ENCODE results near the gene FAM199X. TPM values are rescaled to one million over a fixed set of nuclear protein-coding genes. Genes with fewer than 3 reads are reported as not detected.

FAM199X gene
- total and polyA plus RNA-seq, 4 experiments from 2014 or later, result 7.1 to 19.9 (median 14.9) TPM

DNA sequence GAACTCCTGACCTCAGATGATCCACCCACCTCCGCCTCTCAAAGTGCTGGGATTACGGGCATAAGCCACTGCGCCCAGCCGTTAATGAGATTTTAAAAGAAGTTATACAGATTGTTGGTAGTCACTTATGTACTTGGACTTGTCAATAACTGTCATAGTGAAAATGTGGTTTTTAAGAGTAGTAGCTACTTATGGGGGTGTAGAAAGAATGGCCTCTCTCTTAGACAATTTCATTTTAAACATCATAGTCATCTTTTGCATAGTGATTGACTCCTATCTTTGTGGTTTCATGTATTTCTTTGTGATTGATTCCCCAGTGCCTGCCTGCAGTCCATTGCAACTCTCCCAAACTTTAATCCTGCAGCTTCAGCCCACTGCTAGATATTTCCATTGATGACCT lies 17.4 kb downstream of the FAM199X start:
- H3K36me3 Mint-ChIP-seq, result peaks cover 10 to 40% of the 10 kb centered on the region in 2 donors
- H3K4me1 ChIP-seq (ENCODE audit: insufficient read depth, low read length), result no peaks in the 10 kb centered on the region
- intact Hi-C loops (cut with micrococcal nuclease), result no loop called here
- no peaks in the 10 kb centered on the region for H3K27me3 Mint-ChIP-seq
- DNase-seq, result no peak
- peaks cover 7% of the 10 kb centered on the region for H3K36me3 ChIP-seq (ENCODE audit: insufficient read depth, low read length)
- ChIA-PET CTCF (ENCODE audit: partially characterized antibody) (interaction anchor here (0.9 kb wide), 1 partner anchor 8 kb away, joined by 3 read pairs; no protein-coding TSS in a partner anchor), POLR2A (ENCODE audit: partially characterized antibody) (no interaction called here)
- H3K9me3 Mint-ChIP-seq, result no peaks in the 10 kb centered on the region
- no peak overlapping the region for H3K4me3 ChIP-seq (ENCODE audit: low read length in 2 of 2)
- peaks cover 11 to 20% (median 14%) of the 10 kb centered on the region in 4 donors for H3K4me1 Mint-ChIP-seq
- H3K27ac ChIP-seq (ENCODE audit: low read depth, low read length), result no peak overlapping the region
- H3K27me3 ChIP-seq (ENCODE audit: insufficient read depth, low read length), result no peaks in the 10 kb centered on the region
- no peak overlapping the region for H3K4me3 Mint-ChIP-seq
- H3K9me3 ChIP-seq (ENCODE audit: control insufficient read depth in 1 of 2, low read length in 2 of 2), result no peaks in the 10 kb centered on the region
- H3K27ac Mint-ChIP-seq, result peak overlapping the region in 1 of 7 donors; percentile 5

DNA sequence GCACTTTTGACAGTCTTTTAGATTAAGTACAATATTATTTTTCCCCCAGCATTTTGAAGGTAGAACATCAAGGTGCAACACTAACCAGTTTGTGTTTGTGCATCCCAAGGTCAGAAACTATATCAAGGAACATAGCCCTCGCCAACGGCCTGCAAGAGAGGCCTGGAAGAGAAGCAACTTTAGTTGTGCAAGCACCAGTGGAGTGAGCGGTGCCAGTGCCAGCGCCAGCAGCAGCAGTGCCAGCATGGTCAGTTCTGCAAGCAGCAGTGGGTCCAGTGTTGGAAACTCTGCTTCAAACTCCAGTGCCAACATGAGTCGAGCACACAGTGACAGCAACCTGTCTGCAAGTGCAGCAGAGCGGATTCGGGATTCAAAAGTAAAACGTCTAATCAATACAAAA lies 21.7 kb downstream of the FAM199X start:
- CTCF ChIA-PET (ENCODE audit: partially characterized antibody), result no interaction called here
- Histone ChIP-seq H3K4me1 (ENCODE audit: insufficient read depth, low read length) (no peaks in the 10 kb centered on the region), H3K4me3 (ENCODE audit: low read length in 2 of 2) (no peak overlapping the region), H3K27me3 (ENCODE audit: insufficient read depth, low read length) (no peaks in the 10 kb centered on the region), H3K36me3 (ENCODE audit: insufficient read depth, low read length) (peaks cover 19% of the 10 kb centered on the region), H3K27ac (ENCODE audit: low read depth, low read length) (no peak overlapping the region), H3K9me3 (ENCODE audit: control insufficient read depth in 1 of 2, low read length in 2 of 2) (no peaks in the 10 kb centered on the region)
- intact Hi-C loops (cut with micrococcal nuclease), result no loop called here
- H3K4me3 Mint-ChIP-seq, result no peak overlapping the region
- no peaks in the 10 kb centered on the region for H3K9me3 Mint-ChIP-seq
- peaks cover 13 to 49% of the 10 kb centered on the region in 2 donors for H3K36me3 Mint-ChIP-seq
- no peak for DNase-seq
- POLR2A ChIA-PET (ENCODE audit: partially characterized antibody), result no interaction called here
- H3K4me1 Mint-ChIP-seq, result peaks cover 3 to 6% (median 4%) of the 10 kb centered on the region in 4 donors
- no peaks in the 10 kb centered on the region for H3K27me3 Mint-ChIP-seq
- H3K27ac Mint-ChIP-seq, result no peak overlapping the region

DNA sequence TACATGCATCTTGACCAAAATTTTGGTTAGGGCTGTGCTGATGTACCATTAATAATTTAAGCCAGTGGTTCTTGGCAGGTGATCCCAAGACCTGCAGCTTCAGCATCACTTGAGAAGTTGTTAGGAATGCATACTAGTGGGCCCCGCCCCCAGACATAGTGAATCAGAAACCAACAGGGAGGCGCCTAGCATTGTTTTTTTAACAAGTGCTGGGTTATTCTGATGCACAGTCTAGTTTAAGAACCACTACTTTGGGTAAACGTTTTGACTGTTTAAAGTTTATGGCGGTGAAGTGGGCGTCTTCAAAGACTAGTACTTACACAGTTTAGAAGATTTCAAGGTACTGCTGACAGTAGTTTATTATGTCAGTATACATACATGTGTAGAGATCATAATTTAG lies 23.6 kb downstream of the FAM199X start:
- H3K27me3 Mint-ChIP-seq, result no peaks in the 10 kb centered on the region
- CTCF ChIA-PET (ENCODE audit: partially characterized antibody), result interaction anchor here (1.1 kb wide), 1 partner anchor 9 kb away, joined by 3 read pairs; no protein-coding TSS in a partner anchor
- Histone ChIP-seq H3K27me3 (ENCODE audit: insufficient read depth, low read length) (no peaks in the 10 kb centered on the region), H3K4me3 (ENCODE audit: low read length in 2 of 2) (no peak overlapping the region), H3K9me3 (ENCODE audit: control insufficient read depth in 1 of 2, low read length in 2 of 2) (no peaks in the 10 kb centered on the region), H3K27ac (ENCODE audit: low read depth, low read length) (no peak overlapping the region), H3K36me3 (ENCODE audit: insufficient read depth, low read length) (peaks cover 19% of the 10 kb centered on the region), H3K4me1 (ENCODE audit: insufficient read depth, low read length) (no peaks in the 10 kb centered on the region)
- H3K36me3 Mint-ChIP-seq, result peaks cover 13 to 42% of the 10 kb centered on the region in 2 donors
- POLR2A ChIA-PET (ENCODE audit: partially characterized antibody), result no interaction called here
- no peak overlapping the region for H3K4me3 Mint-ChIP-seq
- H3K9me3 Mint-ChIP-seq, result no peaks in the 10 kb centered on the region
- H3K27ac Mint-ChIP-seq, result peak overlapping the region in 3 of 7 donors; percentile 13 to 41 (median 27)
- peaks cover 0 to under 1% (median 0%) of the 10 kb centered on the region in 4 donors for H3K4me1 Mint-ChIP-seq
- no peak for DNase-seq
- intact Hi-C loops (cut with micrococcal nuclease), result no loop called here

DNA sequence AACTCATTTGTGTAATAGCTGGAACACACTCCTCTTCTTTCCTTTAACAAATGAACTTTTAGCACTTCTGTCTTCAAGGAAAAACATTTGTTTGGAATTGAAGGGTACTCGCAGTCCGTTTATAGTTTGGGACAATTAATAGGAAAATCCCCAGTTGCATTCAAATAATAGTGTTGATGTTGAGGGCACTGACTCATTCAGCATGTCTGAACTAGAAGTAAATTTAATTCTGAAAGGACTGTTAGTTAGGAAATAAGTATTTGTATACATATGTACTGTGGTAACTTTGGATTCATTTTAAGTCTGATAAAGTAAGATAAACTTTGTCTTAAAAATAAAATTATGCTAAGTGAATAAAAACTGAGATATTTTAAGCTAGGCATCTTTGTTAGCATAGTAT lies 27.2 kb downstream of the FAM199X start:
- Mint-ChIP-seq H3K27ac (peak overlapping the region in 1 of 7 donors; percentile 13), H3K36me3 (peaks cover 5 to 28% of the 10 kb centered on the region in 2 donors), H3K9me3 (no peaks in the 10 kb centered on the region), H3K4me1 (peaks cover 0 to 2% (median under 1%) of the 10 kb centered on the region in 4 donors), H3K27me3 (no peaks in the 10 kb centered on the region), H3K4me3 (no peak overlapping the region)
- Histone ChIP-seq H3K36me3 (ENCODE audit: insufficient read depth, low read length) (peaks cover 12% of the 10 kb centered on the region), H3K9me3 (ENCODE audit: control insufficient read depth in 1 of 2, low read length in 2 of 2) (no peaks in the 10 kb centered on the region), H3K27ac (ENCODE audit: low read depth, low read length) (no peak overlapping the region), H3K27me3 (ENCODE audit: insufficient read depth, low read length) (no peaks in the 10 kb centered on the region), H3K4me1 (ENCODE audit: insufficient read depth, low read length) (no peaks in the 10 kb centered on the region), H3K4me3 (ENCODE audit: low read length in 2 of 2) (no peak overlapping the region)
- ChIA-PET CTCF (ENCODE audit: partially characterized antibody) (no interaction called here), POLR2A (ENCODE audit: partially characterized antibody) (interaction anchor here (0.6 kb wide), 1 partner anchor 42 kb away, joined by 3 read pairs; no protein-coding TSS in a partner anchor)
- intact Hi-C loops (cut with micrococcal nuclease), result no loop called here
- no peak for DNase-seq

DNA sequence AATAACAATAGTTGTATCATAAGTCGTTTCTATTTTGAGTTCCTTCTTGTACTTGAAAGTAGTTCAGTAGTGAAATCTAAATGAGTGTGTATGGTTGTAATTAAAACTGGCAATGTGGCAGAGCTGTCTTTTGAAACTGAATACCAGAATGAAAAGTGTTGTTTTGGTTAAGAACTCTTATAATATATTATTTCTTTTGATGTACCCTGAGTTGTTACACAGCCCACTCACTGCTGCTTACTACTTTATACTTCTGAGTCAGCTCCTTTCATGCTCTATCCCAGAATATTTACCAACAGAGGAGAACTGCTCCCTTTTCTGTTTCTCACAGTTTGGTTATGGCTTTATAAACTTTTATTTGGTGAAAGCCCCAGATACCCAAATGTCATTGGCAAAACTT lies 28.8 kb downstream of the FAM199X start:
- ChIA-PET POLR2A (ENCODE audit: partially characterized antibody) (no interaction called here), CTCF (ENCODE audit: partially characterized antibody) (interaction anchor here (0.9 to 2.0 kb wide), 7 partner anchors 9 to 38 kb away, joined by 3 to 9 read pairs (median 4); partner anchors contain the start of gene SLC25A53)
- H3K36me3 ChIP-seq (ENCODE audit: insufficient read depth, low read length), result peaks cover 5% of the 10 kb centered on the region
- H3K27ac ChIP-seq (ENCODE audit: low read depth, low read length), result no peak overlapping the region
- Mint-ChIP-seq H3K4me1 (peaks cover 0 to 2% (median under 1%) of the 10 kb centered on the region in 4 donors), H3K27me3 (no peaks in the 10 kb centered on the region), H3K4me3 (no peak overlapping the region), H3K36me3 (peaks cover under 1 to 13% of the 10 kb centered on the region in 2 donors), H3K9me3 (no peaks in the 10 kb centered on the region), H3K27ac (peak overlapping the region in 1 of 7 donors; percentile 41)
- H3K4me3 ChIP-seq (ENCODE audit: low read length in 2 of 2), result no peak overlapping the region
- intact Hi-C loops (cut with micrococcal nuclease), result no loop called here
- H3K9me3 ChIP-seq (ENCODE audit: control insufficient read depth in 1 of 2, low read length in 2 of 2), result no peaks in the 10 kb centered on the region
- DNase-seq, result no peak
- H3K4me1 ChIP-seq (ENCODE audit: insufficient read depth, low read length), result no peaks in the 10 kb centered on the region
- H3K27me3 ChIP-seq (ENCODE audit: insufficient read depth, low read length), result no peaks in the 10 kb centered on the region

DNA sequence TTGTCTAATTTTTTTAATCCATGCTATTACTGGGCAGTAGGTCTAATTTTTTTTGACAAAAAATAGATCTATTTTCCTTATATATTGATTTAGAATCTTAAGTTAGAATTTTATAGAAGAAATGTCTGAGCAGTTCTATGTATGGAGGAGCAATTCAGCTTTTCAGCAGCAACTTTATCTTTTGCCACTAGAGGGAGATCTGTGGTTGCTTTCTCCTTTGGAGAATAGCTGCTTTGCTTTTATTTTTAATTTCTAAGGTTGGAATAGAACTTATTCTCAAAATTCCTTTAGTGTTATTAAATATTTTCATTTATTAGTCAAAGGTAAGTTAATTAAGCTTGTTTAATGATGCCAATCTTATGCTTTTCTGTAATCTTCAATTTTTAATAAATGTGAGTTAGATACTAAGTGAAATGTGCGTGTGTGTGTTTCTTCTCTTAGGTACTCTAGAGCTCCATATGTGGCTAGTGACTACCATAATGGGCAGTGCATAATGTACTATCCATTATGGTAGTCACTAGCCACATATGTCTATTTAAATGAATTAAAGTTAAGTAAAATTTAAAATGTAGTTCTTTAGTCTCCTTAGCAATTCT lies 29.3 kb downstream of the FAM199X start:
- Mint-ChIP-seq H3K27me3 (no peaks in the 10 kb centered on the region), H3K36me3 (peaks cover 0 to 8% of the 10 kb centered on the region in 2 donors), H3K4me3 (no peak overlapping the region), H3K27ac (no peak overlapping the region), H3K9me3 (no peaks in the 10 kb centered on the region), H3K4me1 (peaks cover 0 to 2% (median under 1%) of the 10 kb centered on the region in 4 donors)
- intact Hi-C loops (cut with micrococcal nuclease), result no loop called here
- ChIA-PET POLR2A (ENCODE audit: partially characterized antibody) (no interaction called here), CTCF (ENCODE audit: partially characterized antibody) (interaction anchor here (0.9 to 2.0 kb wide), 9 partner anchors 9 to 39 kb away, joined by 3 to 9 read pairs (median 4); partner anchors contain the start of gene SLC25A53)
- Histone ChIP-seq H3K27me3 (ENCODE audit: insufficient read depth, low read length) (no peaks in the 10 kb centered on the region), H3K4me3 (ENCODE audit: low read length in 2 of 2) (no peak overlapping the region), H3K27ac (ENCODE audit: low read depth, low read length) (no peak overlapping the region), H3K36me3 (ENCODE audit: insufficient read depth, low read length) (peaks cover 4% of the 10 kb centered on the region), H3K4me1 (ENCODE audit: insufficient read depth, low read length) (no peaks in the 10 kb centered on the region), H3K9me3 (ENCODE audit: control insufficient read depth in 1 of 2, low read length in 2 of 2) (no peaks in the 10 kb centered on the region)
- peak in 4 of 5 donors; percentile 19 to 33 (median 26) for DNase-seq

DNA sequence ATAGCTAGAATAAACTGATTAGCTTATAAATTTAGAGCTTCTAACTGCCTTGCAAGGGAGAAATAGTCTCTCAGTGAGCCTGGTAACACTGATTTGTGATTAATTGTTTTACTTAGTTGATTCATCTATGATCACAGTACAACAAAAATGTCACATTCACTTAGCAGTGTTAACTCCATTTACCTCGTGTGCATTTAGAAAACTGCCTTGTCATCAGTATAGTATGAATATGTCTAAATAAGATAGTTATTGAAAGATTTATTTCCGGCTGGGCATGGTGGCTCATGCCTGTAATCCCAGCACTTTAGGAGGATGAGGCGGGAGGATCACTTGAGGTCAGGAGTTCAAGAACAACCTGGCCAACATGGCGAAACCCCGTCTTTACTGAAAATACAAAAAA lies 39.3 kb downstream of the FAM199X start:
- H3K27me3 Mint-ChIP-seq, result peaks cover 0 to 2% of the 10 kb centered on the region in 2 donors
- intact Hi-C loops (cut with micrococcal nuclease), result no loop called here
- H3K27ac Mint-ChIP-seq, result no peak overlapping the region
- H3K4me1 ChIP-seq (ENCODE audit: insufficient read depth, low read length), result no peaks in the 10 kb centered on the region
- POLR2A ChIA-PET (ENCODE audit: partially characterized antibody), result no interaction called here
- no peaks in the 10 kb centered on the region for H3K9me3 ChIP-seq (ENCODE audit: control insufficient read depth in 1 of 2, low read length in 2 of 2)
- CTCF ChIA-PET (ENCODE audit: partially characterized antibody), result interaction anchor here (2.0 kb wide), 1 partner anchor 10 kb away, joined by 9 read pairs; no protein-coding TSS in a partner anchor
- H3K27ac ChIP-seq (ENCODE audit: low read depth, low read length), result no peak overlapping the region
- H3K4me1 Mint-ChIP-seq, result no peaks in the 10 kb centered on the region
- H3K27me3 ChIP-seq (ENCODE audit: insufficient read depth, low read length), result no peaks in the 10 kb centered on the region
- H3K4me3 ChIP-seq (ENCODE audit: low read length in 2 of 2), result no peak overlapping the region
- H3K4me3 Mint-ChIP-seq, result no peak overlapping the region
- no peaks in the 10 kb centered on the region for H3K36me3 ChIP-seq (ENCODE audit: insufficient read depth, low read length)
- H3K36me3 Mint-ChIP-seq, result peaks cover 0 to 3% of the 10 kb centered on the region in 2 donors
- no peaks in the 10 kb centered on the region for H3K9me3 Mint-ChIP-seq
- no peak for DNase-seq
